GM11168 (cell line): ENCODE data around the gene TEX36.
"Not testable (repeated sequence)": the region's sequence is repeated elsewhere in the genome, so short reads cannot be mapped to it uniquely, and the experiment has no call there.

Source experiments
- in situ Hi-C: fragments of 300-500 bp; cut with MboI; formaldehyde crosslinking; loops from one replicate; pipeline ENCODE4 v1.12.0; 2022; ENCODE audit warnings: low sequenced_read_pairs; ENCODE audit not compliant: unreplicated experiment

TEX36 gene

DNA sequence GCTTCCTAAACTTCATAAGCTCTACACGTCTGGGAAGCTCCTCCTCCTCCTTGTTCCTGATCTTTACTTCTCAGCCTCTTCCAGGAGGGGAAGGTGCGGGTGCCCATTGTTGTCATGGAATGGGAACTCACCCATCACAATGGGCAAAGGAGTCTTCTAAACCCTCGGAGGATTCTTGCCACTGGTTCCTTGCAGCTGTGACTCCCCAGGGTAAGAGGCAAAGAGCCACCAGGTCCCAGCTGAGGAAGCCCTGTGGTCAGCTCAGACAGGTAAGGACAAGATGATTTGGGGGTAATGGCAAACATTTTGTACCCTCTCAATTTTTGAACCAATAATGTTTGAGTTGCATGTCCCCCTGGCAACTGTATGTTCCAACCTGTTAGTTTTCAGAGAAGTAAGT lies at the start of gene TEX36:
Gene TEX36, minus strand, starts transcription at position 101 of the 400 bp plus-strand sequence. CDS start 174 bp downstream, outside the sequence.
- in situ Hi-C loops: no loop called here

- in situ Hi-C loops: no loop called here
Observed at GRCh38 chr10:125727436-125727835, 44.5 kb upstream of the TEX36 start.

DNA sequence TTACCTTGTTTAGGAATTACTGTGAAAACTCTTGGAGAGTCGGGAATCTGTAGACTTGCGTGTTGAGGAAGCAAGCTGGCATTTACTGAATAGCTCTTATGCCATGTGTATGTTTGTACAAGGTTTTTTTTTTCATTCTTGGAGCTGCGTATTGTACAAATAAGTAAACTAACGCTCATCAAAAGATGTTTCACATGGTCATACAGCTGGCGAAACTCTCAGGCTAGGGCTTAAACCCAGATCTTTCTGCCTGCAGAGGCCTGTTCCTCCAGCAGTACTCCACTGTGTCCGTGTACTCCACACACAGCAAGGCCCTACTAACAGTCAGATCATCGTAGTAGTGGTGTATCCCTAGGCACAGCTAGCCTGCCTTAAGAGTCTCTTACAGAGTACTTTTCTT lies 44.0 kb upstream of the TEX36 start:
- in situ Hi-C loops: no loop called here

- in situ Hi-C loops: loop anchor here (25.0 kb wide), 1 partner anchor 711 kb away; no protein-coding TSS in a partner anchor
Observed at GRCh38 chr10:125722811-125723210, 39.8 kb upstream of the TEX36 start.

GRCh38 chr10:125721035-125721434 lies 38.1 kb upstream of the TEX36 start:
- in situ Hi-C loops: loop anchor here (25.0 kb wide), 1 partner anchor 709 kb away; no protein-coding TSS in a partner anchor

GRCh38 chr10:125720002-125720382 lies 37.0 kb upstream of the TEX36 start:
- in situ Hi-C loops: loop anchor here (25.0 kb wide), 1 partner anchor 708 kb away; no protein-coding TSS in a partner anchor

GRCh38 chr10:125719173-125720001 lies 36.4 kb upstream of the TEX36 start, which contains the start of gene EDRF1:
Gene EDRF1 (plus strand): TSS chr10:125719709. CDS start chr10:125719808, 99 bp downstream.
- in situ Hi-C loops: loop anchor here (25.0 kb wide), 1 partner anchor 707 kb away; no protein-coding TSS in a partner anchor

GRCh38 chr10:125714728-125715127 lies 31.8 kb upstream of the TEX36 start:
- in situ Hi-C loops: loop anchor here (25.0 kb wide), 1 partner anchor 702 kb away; no protein-coding TSS in a partner anchor

DNA sequence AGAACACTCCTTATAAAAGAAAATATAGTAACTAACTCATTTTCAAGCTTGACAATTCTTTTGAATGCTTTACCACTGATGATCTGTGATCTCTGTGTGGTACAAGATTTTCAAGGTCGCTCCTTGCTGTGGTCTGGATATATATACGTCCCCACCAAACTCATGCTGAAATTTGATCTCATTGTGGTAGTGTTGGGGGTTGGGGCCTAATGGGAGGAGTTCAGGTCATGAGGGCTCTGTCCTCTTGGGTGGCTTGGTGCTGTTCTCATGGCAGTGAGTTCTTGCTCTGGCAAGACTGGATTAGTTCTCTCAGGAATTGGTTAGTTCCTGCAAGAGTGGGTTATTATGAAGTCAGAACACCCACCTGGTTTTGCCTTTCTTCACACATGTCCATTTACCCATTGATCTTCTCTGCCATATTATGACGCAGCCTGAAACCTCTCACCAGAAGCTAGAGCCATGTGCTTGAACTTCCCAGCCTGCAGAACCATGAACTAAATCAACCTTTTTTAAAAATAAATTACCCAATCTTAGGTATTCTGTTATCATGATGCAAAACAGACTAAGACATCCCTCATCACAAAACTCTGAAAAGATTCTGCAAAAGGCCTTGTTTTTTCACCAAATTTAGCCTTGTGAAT lies 28.3 kb upstream of the TEX36 start:
- in situ Hi-C loops: loop anchor here (25.0 kb wide), 1 partner anchor 699 kb away; no protein-coding TSS in a partner anchor

GRCh38 chr10:125709553-125710474 lies 26.9 kb upstream of the TEX36 start:
- in situ Hi-C loops: loop anchor here (25.0 kb wide), 1 partner anchor 698 kb away; no protein-coding TSS in a partner anchor

DNA sequence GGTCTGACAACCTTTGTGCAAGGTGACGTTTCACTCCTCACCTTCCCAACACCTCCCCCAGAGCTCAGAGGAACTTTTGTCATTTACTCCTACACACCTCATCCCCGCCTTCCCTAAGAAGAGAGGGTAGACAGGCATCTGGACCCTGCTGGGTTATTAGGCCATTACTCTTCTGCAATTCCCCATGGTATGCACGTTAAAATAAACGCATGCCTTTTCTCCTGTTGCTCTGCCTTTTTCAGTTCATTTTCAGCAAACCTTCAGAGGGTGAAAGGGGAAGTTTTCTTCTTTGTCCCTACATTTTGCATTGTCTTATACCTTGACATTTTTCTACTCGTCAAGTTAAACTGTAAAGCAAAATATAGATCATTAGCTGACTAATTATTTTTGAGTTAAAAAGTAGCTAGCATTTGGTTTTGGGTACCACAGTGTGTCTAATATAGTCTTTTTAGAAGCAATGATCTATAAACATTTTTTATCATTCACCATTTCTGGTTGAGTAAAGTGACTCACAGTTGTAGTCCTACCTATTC lies 26.1 kb upstream of the TEX36 start:
- in situ Hi-C loops: loop anchor here (25.0 kb wide), 1 partner anchor 697 kb away; no protein-coding TSS in a partner anchor

- in situ Hi-C loops: loop anchor here (25.0 kb wide), 1 partner anchor 696 kb away; no protein-coding TSS in a partner anchor
Observed at GRCh38 chr10:125707541-125708468, 24.8 kb upstream of the TEX36 start.

GRCh38 chr10:125700355-125700911 lies 17.5 kb upstream of the TEX36 start:
- in situ Hi-C loops: loop anchor here (25.0 kb wide), 1 partner anchor 688 kb away; no protein-coding TSS in a partner anchor

DNA sequence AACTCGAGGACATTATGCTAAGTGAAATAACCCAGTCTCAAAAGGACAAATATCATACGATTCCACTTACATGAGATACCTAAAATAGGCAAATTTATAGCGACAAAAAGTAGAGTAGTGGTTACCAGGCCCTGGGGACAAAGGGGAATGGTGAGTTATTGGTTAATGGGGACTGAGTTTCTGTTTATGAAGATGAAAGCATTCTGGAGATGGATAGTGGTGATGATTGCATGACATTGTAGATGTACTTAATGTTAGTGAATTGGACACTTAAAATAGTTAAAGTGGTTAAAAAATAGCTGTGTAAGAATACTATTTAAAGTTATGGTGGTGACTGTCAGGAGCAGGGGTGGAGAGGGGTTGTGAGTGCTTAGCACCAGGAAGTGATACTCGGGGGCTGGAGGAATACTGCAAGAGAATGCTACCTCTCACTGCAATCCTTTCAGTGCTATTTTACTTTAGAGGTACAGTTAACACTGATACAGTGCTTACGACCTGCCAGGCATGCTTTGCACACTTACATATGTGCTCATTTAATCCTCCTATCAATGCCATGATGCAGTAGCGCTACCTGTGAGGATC lies 16.7 kb upstream of the TEX36 start:
- in situ Hi-C loops: loop anchor here (25.0 kb wide), 1 partner anchor 687 kb away; no protein-coding TSS in a partner anchor

DNA sequence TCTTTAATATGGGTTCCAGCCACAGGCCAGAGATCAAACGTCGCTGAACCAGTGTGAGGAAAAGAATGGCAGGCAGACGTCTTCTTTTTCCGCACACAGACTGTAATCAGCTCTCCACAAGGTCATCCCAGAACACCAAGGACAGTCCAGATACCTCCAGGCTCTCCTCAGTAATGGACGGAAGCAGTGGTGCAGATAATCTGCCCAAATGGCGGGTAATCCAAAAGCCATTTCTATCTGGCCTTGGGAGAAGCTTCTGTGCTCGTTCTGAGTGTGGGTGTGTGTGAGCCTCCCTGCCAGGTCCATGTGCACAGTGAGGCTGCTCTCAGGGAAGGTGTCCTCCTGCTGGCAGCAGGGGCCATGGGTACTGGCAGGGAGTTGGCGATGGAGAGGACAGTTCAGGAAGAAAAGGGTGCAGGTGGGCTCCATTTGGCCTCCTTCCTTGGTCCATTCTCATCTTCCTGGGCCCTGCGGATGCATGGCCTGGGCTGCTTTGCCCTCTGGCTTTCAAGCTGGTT lies 15.6 kb upstream of the TEX36 start:
- in situ Hi-C loops: no loop called here

DNA sequence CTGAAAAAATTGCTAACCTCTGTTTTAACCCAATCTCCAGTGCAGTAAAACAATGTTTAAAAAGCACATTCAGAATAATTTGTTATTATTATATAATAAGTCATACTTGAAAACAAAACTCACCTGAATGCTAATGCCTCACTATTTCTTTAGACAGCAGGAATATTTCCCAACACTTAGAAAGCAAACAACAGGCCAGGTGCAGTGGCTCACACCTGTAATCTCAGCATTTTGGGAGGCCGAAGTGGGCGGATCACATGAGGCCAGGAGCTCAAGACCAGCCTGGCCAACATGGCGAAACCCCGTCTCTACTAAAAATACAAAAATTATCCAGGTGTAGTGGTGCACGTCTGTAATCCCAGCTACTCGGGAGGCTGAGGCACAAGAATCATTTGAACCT lies 13.9 kb upstream of the TEX36 start:
- in situ Hi-C loops: not testable (repeated sequence)

GRCh38 chr10:125694883-125695282 lies 11.9 kb upstream of the TEX36 start:
- in situ Hi-C loops: no loop called here

DNA sequence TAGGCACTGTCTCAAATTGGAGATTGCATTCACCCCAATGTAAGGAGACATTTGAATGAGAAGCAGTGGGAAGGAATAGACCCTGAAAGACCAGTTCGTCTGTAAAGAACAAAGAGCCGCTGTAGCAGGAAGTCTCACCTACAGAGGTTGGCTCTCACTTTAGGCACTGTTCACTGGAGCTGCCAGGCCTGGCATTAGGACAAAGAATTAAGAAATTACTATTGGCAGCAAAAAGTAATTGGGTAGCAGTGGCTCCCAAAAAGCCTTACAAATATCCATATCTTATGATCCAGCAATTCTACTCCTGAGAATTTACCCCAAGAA lies 10.5 kb upstream of the TEX36 start:
- in situ Hi-C loops: no loop called here
